Measurements from ENCODE around the gene VEGFA. TPM values are rescaled to one million over a fixed set of nuclear protein-coding genes. Genes with fewer than 3 reads are reported as not detected.

Gene VEGFA
- total and polyA plus RNA-seq, 2 experiments from 2014 or later, result 148 to 179 TPM

DNA sequence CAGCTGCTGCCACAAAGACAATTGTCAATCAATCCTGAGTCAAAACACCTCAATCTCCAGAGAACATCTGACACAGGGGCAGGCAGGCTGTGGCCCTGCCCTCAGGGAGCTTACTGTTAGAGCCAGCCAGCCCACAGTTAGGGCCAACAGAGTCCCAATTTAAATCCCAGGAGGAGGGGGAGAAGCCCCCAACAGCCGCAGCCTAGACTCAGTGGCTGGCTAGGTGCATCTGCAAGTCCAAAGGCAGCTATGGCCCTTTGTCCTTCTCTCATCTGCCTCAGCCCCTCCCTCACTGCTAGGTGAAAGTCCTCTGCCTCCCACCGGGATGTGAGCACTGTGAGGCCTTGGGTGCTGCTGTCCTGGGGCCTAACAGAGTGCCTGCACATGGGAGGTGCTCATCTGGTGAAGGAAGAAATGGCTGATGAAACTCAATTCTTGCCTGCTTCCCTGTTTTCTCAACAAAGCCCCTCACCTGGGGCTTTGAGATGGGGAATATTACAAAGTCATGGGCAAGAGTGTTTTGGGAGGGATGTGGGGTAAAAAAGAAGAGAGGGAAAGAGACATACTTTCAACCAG lies 33.7 kb upstream of the VEGFA start:
- DNase-seq (ENCODE audit: low spot score), result no peak
- no peaks in the 10 kb centered on the region for H3K9me3 ChIP-seq (ENCODE audit: low read depth)
- H4K20me1 ChIP-seq (ENCODE audit: insufficient read depth, poor library complexity, severe bottlenecking), result no peaks in the 10 kb centered on the region
- H3K79me2 ChIP-seq, result no peaks in the 10 kb centered on the region
- H3K27me3 ChIP-seq, result no peaks in the 10 kb centered on the region
- no peak overlapping the region for H3K4me3 ChIP-seq
- WGBS (ENCODE audit: low lambda C conversion rate, missing lambda C conversion rate), result 77% methylated on average over 2 of the region's 2 CpGs
- TF ChIP-seq CTCF (IDR thresholded peaks at IDR 0.05; ENCODE audit: poor library complexity) (no peak), EZH2phosphoT487 (IDR thresholded peaks at IDR 0.05; ENCODE audit: low read depth, severe bottlenecking, unreplicated experiment) (no peak), EZH2 (IDR thresholded peaks at IDR 0.05; ENCODE audit: borderline replicate concordance) (no peak)
- no peaks in the 10 kb centered on the region for H3K36me3 ChIP-seq (replicated peaks; ENCODE audit: insufficient read depth, low read depth)
- H3K27ac ChIP-seq, result no peak overlapping the region
- no peak overlapping the region for H2AFZ ChIP-seq
- no peak overlapping the region for H3K4me2 ChIP-seq
- H3K4me1 ChIP-seq (ENCODE audit: insufficient read depth), result peaks cover 14% of the 10 kb centered on the region
- H3K9me2 ChIP-seq (replicated peaks; ENCODE audit: insufficient read depth), result no peaks in the 10 kb centered on the region

DNA sequence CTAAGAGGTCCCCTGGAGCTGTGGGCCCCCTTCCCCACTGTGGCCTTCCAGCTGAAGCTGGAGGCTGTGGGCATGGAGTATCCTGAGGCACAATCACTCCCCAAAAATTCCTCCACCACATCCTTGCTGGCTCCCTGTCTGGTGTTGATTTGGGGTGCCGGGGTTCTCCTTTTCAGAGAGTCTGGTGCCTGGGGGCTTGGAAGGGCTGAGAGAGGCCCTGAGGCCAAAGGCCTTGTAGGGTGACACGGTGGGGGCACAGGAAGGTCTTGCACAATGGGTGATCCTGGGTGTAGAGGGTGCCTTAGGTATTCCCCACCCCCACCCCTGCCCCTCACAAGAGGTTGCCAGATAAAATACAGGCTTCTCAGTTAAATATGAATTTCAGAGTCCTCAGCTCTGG lies 33.2 kb upstream of the VEGFA start:
- no peaks in the 10 kb centered on the region for H3K9me3 ChIP-seq (ENCODE audit: low read depth)
- H3K27me3 ChIP-seq, result no peaks in the 10 kb centered on the region
- no peak overlapping the region for H3K4me3 ChIP-seq
- H3K36me3 ChIP-seq (replicated peaks; ENCODE audit: insufficient read depth, low read depth), result no peaks in the 10 kb centered on the region
- H3K4me1 ChIP-seq (ENCODE audit: insufficient read depth), result peaks cover 17% of the 10 kb centered on the region
- no peak for DNase-seq (ENCODE audit: low spot score)
- no peak overlapping the region for H3K27ac ChIP-seq
- H3K4me2 ChIP-seq, result no peak overlapping the region
- no peaks in the 10 kb centered on the region for H3K79me2 ChIP-seq
- no peaks in the 10 kb centered on the region for H3K9me2 ChIP-seq (replicated peaks; ENCODE audit: insufficient read depth)
- WGBS (ENCODE audit: low lambda C conversion rate, missing lambda C conversion rate), result 81% methylated on average over 2 of the region's 2 CpGs
- H4K20me1 ChIP-seq (ENCODE audit: insufficient read depth, poor library complexity, severe bottlenecking), result no peaks in the 10 kb centered on the region
- H2AFZ ChIP-seq, result no peak overlapping the region
- TF ChIP-seq EZH2phosphoT487 (IDR thresholded peaks at IDR 0.05; ENCODE audit: low read depth, severe bottlenecking, unreplicated experiment), result no peak
- TF ChIP-seq EZH2 (IDR thresholded peaks at IDR 0.05; ENCODE audit: borderline replicate concordance), result no peak
- no peak for TF ChIP-seq CTCF (IDR thresholded peaks at IDR 0.05; ENCODE audit: poor library complexity)

- H3K27ac ChIP-seq, result no peak overlapping the region
- 71% methylated on average over 15 of the region's 15 CpGs for WGBS (ENCODE audit: low lambda C conversion rate, missing lambda C conversion rate)
Observed at GRCh38 chr6:43737272-43738081, 32.5 kb upstream of the VEGFA start.

More at GRCh38 chr6:43737272-43738081, 32.5 kb upstream of the VEGFA start:
- TF ChIP-seq EZH2phosphoT487 (IDR thresholded peaks at IDR 0.05; ENCODE audit: low read depth, severe bottlenecking, unreplicated experiment) (no peak), EZH2 (IDR thresholded peaks at IDR 0.05; ENCODE audit: borderline replicate concordance) (no peak), CTCF (IDR thresholded peaks at IDR 0.05; ENCODE audit: poor library complexity) (no peak)
- Histone ChIP-seq H3K4me3 (no peak overlapping the region), H3K4me2 (no peak overlapping the region), H3K9me2 (replicated peaks; ENCODE audit: insufficient read depth) (no peaks in the 10 kb centered on the region), H3K27me3 (no peaks in the 10 kb centered on the region), H4K20me1 (ENCODE audit: insufficient read depth, poor library complexity, severe bottlenecking) (no peaks in the 10 kb centered on the region), H2AFZ (no peak overlapping the region), H3K36me3 (replicated peaks; ENCODE audit: insufficient read depth, low read depth) (no peaks in the 10 kb centered on the region), H3K9me3 (ENCODE audit: low read depth) (no peaks in the 10 kb centered on the region), H3K4me1 (ENCODE audit: insufficient read depth) (peaks cover 17% of the 10 kb centered on the region), H3K79me2 (no peaks in the 10 kb centered on the region)
- peak; percentile 61 for DNase-seq (ENCODE audit: low spot score)

All from hepatocyte (in vitro differentiated cells).